GM21423 (cell line): ENCODE measurements around the gene SYN1.
"Not testable (repeated sequence)": the region's sequence is repeated elsewhere in the genome, so short reads cannot be mapped to it uniquely, and the experiment has no call there.

ENCODE experiments used
- ATAC-seq: cut with Tn5 transposase; IDR thresholded peaks from one replicate; pipeline ENCODE4 v1.9.1; 2021; ENCODE audit warnings: mild to moderate bottlenecking, moderate library complexity; ENCODE audit not compliant: unreplicated experiment

SYN1 gene

DNA sequence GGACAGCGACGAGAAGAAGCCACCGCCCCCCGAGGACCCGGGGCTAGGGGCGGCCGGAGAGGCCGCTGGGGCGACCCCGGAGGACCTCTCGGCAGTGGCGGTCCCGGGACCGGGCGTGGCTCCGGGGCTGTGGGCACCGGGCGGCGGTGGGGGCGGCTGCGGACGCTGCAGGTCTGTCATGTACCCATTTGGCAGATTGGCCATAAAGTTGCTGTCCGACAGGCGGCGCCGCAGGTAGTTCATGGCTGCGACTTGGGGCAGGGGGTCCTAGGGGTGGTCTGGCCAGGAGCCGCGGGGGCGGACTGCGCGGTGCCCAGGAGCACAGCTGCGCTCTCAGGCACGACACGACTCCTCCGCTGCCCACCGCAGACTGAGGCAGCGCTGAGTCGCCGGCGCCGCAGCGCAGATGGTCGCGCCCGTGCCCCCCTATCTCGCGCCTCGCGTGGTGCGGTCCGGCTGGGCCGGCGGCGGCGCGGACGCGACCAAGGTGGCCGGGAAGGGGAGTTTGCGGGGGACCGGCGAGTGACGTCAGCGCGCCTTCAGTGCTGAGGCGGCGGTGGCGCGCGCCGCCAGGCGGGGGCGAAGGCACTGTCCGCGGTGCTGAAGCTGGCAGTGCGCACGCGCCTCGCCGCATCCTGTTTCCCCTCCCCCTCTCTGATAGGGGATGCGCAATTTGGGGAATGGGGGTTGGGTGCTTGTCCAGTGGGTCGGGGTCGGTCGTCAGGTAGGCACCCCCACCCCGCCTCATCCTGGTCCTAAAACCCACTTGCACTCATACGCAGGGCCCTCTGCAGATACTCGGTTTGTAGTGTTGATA lies at the start of gene SYN1:
Gene SYN1 (minus strand): TSS at position 372 of the 817 bp plus-strand sequence. CDS start 129 bp downstream, at position 243.
- peak; percentile 81 for ATAC-seq

DNA sequence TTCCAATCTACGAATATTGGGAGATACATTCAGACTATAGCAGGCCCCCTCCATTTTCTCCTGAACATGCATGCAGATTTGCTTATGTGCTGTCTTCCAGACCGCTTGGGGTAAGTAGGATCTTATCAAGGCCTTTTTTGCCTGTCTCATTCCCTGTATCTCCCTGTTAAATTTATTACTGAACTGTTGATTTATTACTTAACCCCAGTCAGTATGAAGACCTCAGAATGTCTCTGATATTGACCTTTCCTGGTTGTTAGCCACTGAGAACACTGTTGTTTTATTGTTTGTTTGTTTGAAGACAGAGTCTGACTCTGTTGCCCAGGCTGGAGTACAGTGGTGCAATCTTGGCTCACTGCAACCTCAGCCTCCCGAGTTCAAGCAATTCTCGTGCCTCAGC lies 46.1 kb upstream of the SYN1 start:
- not testable (repeated sequence) for ATAC-seq

DNA sequence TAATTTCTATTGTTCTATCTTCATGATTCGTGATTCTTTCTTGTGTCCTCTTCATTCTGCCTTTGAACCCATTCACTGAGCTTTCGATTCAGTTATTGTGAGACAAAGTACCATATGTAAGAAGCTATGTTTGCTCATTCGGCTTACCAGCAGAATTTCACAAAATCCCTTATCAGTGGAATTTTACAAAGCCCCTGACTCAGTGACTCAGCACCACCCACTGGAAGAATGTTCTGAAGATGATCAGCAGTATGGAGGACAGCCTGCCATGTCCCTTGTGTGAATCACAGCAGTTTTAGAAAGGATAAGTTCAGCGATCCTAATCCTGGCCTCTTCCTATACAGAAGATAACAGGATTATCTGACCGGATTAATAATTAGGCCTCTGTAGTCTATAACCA lies 45.1 kb upstream of the SYN1 start:
- ATAC-seq = no peak

DNA sequence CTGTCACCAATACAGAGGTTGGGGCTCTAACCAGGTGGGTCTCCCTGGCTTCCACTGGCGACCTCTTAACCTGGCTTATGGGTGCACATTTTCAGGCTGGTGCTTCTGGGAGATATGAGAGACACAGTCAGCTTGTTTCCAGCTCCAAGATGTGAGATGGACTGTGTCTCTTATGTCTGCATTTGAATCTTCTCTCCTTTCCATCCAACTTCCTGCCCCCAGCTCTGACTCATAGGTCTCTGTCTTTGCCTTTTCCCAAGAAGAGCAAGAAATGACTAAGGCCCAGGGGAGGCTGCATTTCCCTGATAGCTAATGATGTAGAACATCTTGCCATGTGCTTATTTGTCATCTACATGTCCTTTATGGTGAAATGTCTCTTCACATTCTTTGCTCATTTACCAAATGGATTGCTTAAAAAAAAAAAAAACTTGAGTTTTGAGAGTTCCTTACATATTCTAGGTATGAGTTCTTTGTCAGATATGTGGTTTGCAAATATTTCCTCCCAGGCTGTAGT lies 42.5 kb upstream of the SYN1 start:
- ATAC-seq = no peak

DNA sequence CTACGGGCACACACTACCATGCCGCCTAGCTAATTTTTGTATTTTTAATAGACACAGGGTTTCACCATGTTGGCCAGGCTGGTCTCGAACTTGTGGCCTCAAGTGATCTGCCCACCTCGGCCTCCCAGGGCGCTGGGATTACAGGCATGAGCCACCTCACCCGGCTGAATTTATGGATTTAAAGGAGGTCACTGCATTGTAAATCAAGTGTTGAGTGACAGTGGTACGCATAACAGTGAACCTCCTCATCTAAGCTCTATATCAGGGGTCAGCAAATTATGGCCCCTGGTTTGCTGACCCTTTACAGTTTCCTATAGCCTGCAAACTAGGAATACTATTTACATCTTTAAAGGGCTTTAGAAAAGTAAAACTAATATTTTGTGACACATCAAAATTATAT lies 41.9 kb upstream of the SYN1 start:
- no peak for ATAC-seq

DNA sequence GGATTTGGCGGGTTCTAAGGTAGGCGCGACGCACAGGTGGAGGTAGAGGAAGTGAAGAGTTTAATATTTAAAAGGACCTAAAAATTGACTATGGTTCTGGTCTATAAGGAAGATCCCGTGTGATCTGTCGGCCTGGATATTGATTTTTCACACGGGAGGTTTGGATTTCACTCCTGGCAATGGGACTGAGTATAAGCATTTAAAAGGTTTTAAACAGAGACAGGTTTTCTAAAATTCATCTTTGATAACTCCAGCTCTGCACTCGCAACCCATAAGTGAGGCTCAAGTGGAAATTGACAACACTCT lies 39.7 kb upstream of the SYN1 start:
- ATAC-seq = no peak

DNA sequence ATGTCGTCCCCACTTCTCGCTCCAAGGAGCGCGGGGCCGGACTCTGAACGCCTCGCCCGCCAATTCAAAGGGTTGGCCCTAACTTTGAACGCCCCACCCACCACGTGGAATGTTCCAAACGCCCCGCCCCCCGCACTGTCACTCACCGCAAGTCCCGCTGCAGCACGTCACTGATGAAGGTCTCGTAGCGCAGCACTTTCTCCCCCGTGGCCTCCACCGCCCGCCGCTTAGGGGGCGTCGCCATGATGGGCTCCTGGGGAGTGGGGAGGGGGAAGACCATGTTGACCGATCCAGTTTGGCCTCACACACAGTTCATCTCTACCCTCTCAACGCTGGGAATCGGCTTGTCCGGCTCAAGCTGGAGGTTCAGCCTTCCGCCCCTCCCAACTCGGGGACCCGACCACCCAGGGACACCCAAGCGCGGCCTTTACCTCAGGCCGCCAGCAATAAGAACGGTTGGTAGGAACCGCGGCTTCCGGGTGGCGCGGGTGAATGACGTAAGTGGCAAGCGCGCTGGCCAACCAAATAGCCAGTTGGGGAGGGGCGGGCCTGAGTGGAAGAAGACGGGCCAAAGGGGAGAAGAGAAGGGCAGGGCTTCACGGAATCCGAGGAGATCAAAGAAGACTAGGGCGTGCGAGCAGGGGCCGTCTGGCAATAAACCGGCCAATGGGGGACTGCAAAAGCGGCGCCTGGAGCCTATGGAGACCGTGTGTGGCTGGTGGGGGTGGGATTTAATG lies 39.2 kb upstream of the SYN1 start, which contains the start of gene UXT:
Gene UXT (minus strand): TSS at position 497 of the 737 bp plus-strand sequence. CDS start 253 bp downstream, at position 244.
- peak; percentile 77 for ATAC-seq

DNA sequence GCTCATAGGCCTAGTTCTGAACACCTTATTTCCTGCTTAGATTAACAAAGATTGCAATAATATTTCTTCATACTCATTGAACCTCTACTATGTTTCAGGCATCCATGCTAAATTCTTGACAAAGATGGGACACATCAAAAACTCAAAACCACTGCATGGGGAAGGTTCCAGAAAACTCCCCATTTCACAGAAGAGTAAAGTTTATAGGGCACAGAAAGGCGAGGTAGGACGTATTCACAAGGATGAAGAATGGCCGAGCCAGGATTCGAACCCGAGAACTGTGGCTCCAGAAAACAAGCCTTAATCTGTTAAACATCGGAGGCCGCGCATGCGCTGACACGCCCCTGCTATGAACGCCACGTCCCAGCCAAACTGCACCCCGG lies 38.6 kb upstream of the SYN1 start:
- no peak for ATAC-seq

DNA sequence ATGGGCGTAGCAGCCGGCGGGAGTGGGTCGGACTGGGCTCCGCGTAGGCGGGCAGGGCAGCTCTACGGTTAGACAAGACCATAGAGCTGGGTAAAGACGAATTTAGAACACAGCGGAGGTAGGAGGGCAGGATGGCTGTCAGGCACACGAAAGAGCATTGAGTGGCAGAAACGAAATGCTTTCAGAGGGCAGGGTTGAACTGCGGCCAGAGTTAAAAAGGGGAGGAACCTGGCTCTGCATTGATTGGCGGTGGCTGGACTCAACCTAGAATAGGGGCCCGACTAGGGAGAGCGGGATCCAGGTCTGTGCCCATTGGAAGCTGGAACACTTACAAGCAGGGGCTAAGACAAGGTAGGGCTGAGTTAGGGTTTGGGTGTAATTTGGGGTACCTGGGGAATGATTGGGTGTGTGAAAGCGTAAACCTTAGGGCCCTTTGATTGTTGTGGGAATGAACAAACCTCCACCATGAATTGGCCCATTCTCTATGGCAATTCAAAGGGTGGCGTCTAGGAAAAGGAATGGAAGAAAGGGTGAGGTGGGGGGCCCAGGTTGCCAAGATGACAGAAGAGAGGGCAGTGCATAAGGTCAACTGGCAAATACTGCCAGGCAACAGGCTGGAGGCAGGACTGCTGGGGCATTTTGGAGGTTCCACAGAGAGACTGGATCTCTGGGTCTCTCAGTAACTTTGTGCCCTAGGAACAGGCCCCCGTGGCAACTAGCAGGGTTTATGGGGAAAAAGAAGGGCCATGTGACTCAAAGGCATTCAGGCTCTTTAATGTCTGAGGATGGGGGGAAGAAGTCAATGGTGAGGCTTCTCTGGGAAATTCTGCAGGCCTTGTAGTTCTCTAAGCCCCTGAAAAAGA lies 31.6 kb upstream of the SYN1 start:
- no peak for ATAC-seq

DNA sequence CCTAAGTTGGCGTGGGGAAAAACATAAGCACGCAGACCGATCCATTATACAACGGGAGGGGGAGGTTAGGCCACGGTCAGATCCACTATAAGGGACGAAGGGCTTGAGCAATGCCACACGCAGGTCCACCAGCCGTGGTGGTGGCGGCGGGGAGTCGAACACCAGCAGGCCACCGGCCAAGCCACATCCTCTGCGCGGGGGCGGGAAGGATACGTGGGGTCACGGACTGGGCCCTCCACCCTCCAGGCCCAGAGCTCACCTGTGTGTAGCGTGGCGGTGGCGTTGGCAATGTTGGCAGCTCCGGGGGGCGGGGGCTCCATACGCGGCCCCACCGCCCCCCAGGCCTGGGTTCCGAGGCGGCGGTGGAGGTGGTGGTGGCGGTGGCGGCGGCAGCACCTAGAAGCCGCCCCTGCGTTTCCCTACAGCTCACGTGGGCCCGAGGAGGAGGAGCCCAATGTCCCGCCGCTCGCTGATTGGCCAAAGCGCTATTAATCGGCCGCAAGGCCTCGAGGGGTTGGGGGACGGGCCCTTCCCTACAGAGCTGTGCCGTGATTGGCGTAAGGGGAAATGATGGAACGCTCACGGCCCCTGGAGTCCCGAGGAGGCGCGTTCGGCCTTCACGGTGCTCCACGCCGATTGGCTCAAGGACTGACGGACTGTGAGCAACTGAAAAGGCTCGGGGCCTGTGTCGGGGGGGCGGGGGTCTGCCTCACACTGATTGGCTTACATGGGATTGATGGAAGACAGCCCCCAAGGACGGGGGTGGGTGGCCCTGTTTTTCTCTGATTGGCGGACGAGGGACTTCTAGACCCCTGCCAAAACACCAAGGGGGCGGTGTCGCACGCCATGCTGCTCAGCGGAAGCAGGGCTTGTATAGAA lies 30.7 kb upstream of the SYN1 start, which contains the start of gene ELK1:
Gene ELK1 (minus strand): TSS at position 400 of the 879 bp plus-strand sequence. CDS start 9,122 bp downstream, outside the sequence.
- peak; percentile 82 for ATAC-seq

DNA sequence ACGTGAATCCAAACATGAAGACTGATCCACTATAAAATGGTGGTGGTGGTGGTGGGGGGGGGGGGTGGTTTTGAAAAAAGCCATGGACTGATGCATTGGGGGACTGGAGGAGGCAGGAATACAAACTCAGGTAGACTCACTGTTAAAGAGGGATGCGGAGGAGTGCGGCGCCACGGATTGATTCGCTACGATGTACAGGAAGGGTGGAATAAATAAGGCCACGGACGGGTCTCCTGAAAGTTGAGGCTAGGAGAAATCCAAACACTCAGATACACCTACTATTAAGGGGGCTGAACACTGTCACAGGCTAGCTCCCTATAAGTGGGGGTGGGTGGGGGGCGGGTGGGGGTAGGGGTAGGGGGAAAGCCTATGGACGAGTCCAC lies 30.1 kb upstream of the SYN1 start:
- no peak for ATAC-seq

DNA sequence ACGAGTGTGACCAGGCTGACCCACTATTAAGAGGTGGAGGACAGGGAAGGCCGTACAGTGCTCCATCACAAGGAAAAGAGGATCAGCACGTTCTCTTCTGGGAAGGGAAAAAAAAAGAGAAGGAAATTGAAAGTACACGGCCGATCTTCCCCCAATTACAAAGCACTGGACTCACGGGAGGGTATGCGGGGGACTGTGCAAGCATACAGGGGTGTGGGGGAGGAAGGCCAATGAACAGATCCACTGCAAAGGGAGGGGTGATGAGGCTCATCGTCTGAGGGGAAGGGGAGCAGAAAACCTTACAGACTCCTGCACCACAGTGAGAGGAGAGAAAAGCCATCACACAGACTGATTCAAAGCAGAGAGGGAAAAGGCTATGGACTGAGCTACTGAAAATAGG lies 29.6 kb upstream of the SYN1 start:
- ATAC-seq = no peak

DNA sequence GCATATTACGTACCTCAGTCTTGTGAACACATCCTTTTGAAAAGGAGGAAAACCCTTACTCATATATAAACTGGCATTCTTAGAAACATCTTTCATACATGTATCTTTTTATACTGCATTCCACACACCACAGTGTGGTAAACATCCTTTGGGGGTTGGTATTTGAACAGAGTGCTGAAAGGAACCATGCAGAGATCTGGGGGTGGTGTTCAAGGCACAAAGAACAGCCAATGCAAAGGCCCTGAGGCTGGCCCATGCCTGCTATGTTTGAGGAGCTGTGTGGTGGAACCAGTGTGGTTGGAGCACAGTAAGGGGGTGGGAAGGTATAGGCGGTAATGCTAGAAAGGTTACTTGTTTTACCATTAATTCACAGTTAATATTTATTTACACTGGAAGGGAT lies 28.7 kb upstream of the SYN1 start:
- ATAC-seq = no peak

DNA sequence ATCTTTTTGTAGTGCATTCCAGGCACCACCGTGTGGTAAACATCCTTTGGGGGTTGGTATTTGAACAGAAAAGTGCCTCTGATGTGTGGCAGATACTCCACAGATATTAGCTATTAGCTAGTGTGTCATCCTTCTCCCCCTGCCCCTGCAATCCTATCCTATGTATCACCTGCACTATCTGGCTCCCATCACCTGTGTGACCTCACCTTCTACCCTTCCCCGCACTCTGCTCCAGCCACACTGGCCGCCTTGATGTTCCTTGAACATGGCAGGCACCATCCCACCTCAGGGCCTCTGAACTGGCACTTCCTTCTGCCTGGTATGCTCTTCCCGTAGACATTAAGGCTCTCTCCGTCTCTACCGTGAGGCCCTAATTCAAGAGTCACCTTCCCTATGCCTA lies 27.0 kb upstream of the SYN1 start:
- no peak for ATAC-seq

DNA sequence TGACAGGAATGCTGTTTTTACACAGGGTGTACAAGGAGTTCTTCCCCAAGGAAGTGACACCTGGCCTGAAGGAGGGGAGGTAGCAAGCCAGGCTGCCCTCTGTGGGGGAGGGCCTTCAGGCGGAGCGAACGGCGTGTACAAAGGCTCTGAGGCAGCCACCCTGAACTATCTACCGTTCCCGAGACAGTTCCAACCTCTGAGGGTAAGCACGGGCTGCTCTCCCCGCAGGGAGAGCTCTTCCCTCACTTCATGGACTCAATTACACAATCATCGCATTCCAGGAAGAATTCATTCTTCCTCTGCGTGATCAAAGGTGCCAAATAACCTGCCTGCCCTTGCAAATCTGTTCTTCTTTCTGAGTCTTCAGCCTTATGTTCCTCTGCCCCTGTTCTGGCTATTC lies 25.9 kb upstream of the SYN1 start:
- ATAC-seq = no peak

DNA sequence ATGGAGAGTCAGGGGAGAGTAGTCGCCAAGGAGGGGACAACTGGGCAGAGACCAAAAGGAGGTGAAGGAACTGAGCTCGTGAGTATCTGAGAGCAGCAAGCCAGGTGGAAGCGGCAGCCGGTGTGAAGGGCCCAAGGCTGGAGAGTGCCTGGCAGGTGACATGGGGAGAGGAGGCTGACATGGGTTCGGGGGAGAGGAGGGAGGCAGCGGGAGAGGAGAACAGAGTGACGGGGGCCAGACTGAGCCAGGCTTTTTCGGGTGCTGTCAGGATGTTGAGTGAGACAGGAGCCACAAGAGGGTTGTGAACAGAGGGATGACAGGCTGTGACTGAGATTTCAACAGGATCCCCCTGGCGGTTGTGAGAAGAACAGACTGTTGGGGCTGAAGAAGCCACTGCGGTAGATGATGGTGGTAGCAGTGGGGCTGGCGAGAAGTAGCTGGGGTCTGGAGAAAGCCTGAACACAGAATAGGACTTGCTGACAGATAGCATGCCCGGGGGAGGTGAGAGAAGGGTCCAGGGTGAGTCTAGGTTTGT lies 25.0 kb upstream of the SYN1 start:
- no peak for ATAC-seq

DNA sequence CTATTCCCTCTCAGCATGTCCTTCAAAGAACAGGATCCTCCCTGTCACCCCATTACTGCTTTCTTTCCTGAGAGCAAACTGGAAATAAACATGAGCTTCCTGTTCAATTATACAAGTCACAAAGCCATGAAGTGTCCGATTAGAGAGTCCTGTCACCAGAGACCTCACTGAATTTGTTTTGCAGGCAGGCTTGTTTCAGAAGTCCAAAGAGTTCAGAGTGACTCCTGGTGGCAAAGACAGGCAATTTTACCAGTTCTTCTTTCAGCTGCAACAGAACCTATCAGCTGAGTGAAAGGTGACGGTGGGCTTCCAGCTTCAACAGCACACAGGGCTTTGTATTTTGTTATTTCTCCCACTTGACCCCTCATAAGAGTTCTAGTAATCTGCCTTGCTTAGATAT lies 24.3 kb upstream of the SYN1 start:
- no peak for ATAC-seq

DNA sequence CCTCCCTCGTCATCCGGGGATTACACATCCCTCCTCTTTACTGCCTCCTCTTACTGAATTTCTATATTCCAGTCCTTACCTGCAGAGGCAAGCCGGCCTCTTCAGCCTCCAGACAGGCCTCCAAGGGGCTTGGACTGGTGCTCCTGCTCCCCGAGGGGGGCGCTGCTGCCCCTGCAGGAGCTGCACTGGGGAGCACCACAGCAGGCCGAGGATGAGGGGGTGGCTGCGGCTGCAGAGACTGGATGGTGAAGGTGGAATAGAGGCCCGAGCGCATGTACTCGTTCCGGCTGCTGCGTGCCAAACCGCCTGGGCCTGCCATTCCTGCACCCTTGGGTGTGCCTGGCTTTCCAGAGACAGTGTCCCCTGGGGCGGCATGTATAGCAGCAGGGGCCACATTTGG lies 19.2 kb upstream of the SYN1 start:
- ATAC-seq = no peak

DNA sequence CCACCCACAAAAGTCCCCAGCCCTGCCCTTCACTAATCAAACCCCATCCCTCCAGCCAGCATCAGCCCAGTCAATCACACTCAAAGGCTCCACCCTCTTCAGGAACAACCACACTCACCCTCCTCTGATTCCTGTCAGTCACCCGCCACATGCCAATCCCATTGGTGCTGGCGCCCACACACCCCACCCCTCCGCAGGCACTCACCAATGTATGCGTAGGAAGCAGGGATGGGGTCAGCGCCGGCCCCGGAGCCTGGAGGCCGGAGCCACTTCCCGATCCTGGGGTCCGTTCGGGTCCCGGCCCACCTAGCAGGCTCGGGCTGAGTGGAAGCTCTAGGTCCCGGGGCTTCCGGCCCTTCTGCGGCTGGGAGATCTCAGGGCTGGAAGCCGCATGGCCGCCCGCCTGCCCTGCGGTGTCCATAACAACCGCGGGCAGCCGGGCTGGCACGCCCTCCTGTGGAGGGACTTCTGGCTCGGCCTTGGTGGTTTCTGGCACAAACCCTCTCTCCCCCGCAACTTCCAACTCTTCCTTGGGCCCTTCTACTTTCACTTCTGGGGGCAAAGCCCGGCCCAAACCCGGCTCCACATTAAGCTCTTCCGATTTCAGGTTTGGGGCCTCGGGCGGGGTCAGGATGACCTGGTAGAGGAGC lies 18.0 kb upstream of the SYN1 start:
- ATAC-seq = peak; percentile 75
